NCI-H226 (cell line): ENCODE measurements around the gene CAMSAP2.
A peak's percentile ranks its signal among the peaks of the same experiment; 100 is the strongest.

Experiments
- DNase-seq: peaks from one replicate; pipeline ENCODE4 v3.0.0-alpha.2; 2015

Gene CAMSAP2

GRCh38 chr1:200885623-200886402 is 147.1 kb downstream of the CAMSAP2 start:
- no peak for DNase-seq

DNA sequence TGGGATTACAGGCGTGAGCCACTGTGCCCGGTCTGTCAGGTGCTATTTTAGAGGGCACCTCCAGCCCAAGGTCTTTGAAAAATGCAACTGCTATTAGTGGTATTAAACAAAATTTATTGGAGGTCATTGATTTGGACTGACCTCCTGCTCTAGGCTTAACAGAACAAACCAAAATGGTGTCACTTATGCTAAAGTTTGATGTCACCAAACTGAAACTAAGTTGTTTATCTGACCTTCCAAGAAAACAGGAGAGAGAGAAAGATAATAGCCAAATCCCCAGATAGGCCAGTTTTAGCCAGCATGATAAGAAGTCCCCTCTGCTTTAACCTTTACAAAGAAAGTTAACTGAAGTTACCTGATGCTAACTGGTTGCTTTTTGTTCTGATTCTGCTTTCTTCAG is 147.9 kb downstream of the CAMSAP2 start:
- DNase-seq = no peak

GRCh38 chr1:200887036-200887435 is 148.3 kb downstream of the CAMSAP2 start:
- DNase-seq = no peak

- no peak for DNase-seq
Observed at GRCh38 chr1:200887772-200888348, 149.2 kb downstream of the CAMSAP2 start.

GRCh38 chr1:200888349-200888838 is 149.7 kb downstream of the CAMSAP2 start:
- DNase-seq = peak; percentile 86

DNA sequence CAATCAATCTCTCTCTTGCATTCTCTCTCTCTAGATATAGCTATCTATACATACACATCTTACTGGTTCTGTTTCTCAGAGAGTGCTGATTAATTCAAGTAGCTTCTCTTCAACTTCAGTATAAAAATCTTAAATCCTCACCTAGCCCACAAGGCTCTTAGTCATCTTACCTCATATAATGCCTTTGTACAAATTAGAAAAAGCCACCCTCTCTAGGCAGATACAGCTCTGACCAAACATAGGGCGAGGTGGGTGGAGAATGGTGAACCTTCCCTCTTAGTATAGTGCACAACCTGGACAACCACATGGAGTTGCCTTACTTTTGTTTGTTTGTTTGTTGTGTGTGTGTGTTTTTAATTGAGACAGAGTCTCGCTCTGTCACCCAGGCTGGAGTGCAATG is 150.9 kb downstream of the CAMSAP2 start:
- DNase-seq = peak; percentile 23

- no peak for DNase-seq
Observed at GRCh38 chr1:200890027-200890426, 151.3 kb downstream of the CAMSAP2 start.

- no peak for DNase-seq
Observed at GRCh38 chr1:200890818-200891773, 152.4 kb downstream of the CAMSAP2 start.

- no peak for DNase-seq
Observed at GRCh38 chr1:200891774-200892157, 153.1 kb downstream of the CAMSAP2 start.

DNA sequence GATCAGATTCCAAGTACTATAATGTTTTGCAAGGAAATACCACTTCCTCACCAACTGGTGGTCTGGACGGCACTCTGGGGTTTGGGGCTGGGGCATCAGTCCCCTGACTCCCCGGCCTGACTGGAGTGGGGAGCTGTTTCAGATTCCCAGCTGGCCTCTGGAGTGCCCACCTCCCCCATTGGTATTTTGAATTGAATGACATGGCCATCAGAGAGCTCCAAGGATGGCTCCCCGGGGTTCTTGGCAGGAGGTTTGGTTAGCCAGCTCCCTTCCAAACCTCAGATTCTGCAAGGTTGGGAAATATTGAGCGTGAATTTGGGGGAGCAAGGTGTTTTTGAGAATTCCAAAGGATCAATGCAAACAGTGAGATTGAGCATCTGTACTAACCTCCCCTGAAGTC is 153.9 kb downstream of the CAMSAP2 start:
- DNase-seq = no peak

DNA sequence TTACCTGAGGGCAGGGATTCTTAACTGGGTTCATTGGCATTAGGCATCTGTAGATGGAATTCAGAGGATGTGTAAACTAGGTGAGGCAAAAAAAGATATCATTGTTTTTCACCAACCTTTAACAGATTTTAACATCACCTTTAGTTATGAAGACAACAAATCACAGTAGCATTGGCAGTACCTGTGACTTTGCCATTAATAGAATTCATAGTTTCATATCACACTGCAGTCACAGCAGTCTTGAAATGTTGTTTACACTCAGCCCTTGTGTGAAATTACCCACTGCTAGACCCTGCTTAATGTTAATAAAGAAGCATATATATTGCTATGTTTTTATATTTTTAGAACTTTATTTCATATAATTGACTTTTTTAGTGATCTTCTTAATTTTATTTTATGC is 154.3 kb downstream of the CAMSAP2 start:
- DNase-seq = no peak

DNA sequence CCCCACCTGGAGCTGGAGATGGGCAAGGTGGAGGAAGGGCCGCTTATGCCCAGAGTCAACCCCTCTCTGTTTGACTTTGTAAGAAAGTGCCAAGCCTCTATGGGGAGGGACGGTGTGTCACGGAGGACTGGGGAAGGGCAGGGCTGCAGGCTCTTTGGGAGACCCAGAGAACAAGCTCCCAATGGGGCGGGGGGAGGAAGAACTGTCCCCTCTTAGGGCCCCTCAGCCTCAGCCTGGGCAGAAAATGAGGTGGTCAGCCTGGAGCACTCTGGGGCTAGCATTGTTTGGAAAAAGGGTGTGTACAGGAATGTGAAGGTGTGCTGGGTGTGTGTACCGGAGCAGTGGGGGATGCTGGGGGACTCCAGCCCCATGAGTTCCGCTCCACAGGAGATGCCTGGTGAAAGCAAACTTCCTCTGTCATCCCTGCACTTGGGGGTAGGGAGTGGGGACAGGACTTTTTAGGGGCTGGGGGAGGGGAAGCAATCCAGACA is 154.8 kb downstream of the CAMSAP2 start:
- no peak for DNase-seq

DNA sequence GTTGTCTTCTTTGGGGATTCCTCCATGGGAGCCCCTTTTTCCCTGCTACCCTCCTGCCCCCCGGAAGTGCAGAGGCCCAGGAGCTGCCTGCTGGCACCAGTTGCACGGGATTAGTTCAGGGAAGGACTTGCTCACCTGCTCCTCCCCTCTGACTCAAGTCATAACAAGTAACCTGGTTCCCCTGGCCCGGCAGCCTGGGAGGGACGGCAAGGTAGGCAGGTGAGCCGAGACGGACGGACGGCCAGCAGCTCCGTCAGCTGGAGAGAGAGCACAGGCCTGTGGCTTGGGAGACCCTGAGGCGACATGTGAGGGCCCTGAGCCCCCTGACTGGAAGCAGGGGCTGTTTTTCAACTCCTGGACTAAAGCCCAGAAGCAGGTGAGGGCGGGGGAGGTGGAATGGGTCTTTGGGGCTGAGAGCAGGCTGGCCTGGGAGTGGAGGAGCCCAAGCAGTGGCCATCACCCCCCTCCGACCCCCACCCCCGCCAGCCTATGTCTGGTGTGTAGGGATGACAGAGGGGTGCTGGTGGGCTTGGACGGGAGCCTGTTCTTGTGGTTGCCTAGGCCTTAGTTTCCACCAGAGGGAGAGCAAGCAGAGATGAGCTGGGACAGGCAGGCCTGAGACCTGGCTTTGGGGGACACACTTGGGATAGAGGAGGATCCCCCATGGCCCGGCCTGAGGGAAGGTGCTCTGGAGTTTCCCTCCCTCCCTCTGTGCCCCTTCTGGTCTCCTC is 156.2 kb downstream of the CAMSAP2 start, which contains the start of gene INAVA:
TSS of gene INAVA (plus strand) at position 189 of the 731 bp plus-strand sequence. CDS start 3,501 bp downstream, outside the sequence.
- DNase-seq = no peak

DNA sequence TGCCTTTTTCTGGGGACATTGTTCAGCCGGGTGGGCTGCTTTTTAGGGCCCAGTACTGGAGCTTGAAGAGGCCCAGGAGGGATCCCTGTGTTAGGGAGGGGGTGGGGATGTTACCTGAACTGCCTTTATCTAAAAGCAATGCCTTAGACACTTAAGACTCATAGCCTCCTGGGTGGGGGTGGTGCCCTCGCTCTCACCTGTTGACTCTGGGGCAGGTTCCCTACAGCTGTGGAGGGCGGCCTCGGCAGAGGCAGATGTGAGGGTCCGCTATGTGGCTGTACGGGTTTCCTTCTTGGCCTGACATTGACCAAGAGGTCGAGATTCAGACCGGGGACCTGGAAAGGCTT is 156.7 kb downstream of the CAMSAP2 start:
- no peak for DNase-seq

GRCh38 chr1:200895801-200896530 is 157.3 kb downstream of the CAMSAP2 start:
- DNase-seq = no peak

GRCh38 chr1:200896531-200897196 is 158.0 kb downstream of the CAMSAP2 start:
- DNase-seq = peak; percentile 89

DNA sequence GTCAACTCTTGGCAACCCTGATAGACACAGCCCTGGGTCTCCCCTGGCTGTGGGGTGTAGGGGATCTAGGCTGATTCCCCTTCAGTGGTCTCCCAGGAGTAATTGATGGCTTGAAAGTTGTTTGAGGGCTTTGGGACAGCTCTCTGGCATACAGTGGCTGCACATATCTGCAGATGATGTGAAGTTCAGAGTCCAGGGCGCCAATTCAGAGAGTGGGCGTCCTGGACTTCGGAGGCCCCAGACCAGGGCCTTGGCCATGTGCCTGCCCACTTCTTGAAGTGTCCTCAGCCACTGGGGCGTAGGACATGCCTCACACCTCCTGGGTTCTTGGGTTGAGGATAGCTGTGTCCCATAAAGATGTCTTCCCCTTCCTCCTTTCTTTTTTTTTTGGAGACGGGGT is 158.6 kb downstream of the CAMSAP2 start:
- DNase-seq = no peak

- DNase-seq = no peak
Observed at GRCh38 chr1:200899015-200899386, 160.3 kb downstream of the CAMSAP2 start.

GRCh38 chr1:200899451-200899915 is 160.8 kb downstream of the CAMSAP2 start:
- DNase-seq = no peak

GRCh38 chr1:200899954-200900867 is 161.5 kb downstream of the CAMSAP2 start:
- DNase-seq = no peak
